Measurements from ENCODE around the gene RIPK4. TPM values are rescaled to one million over a fixed set of nuclear protein-coding genes. Genes with fewer than 3 reads are reported as not detected.

Gene RIPK4
- total RNA-seq, 1 donor from 2014 or later, result 6.4 TPM

GRCh38 chr21:41783476-41784180 is 16.8 kb upstream of the RIPK4 start:
- no peak for TF ChIP-seq CTCF (IDR thresholded peaks at IDR 0.05)
- H3K27ac ChIP-seq, result no peak overlapping the region
- intact Hi-C loops (cut with DNase I), result no loop called here
- no peaks in the 10 kb centered on the region for H3K27me3 ChIP-seq
- DNase-seq (ENCODE audit: low spot score in 2 of 2), result no peak
- no peak overlapping the region for H3K4me3 ChIP-seq
- H3K36me3 ChIP-seq, result no peaks in the 10 kb centered on the region
- no peaks in the 10 kb centered on the region for H3K4me1 ChIP-seq
- H3K9me3 ChIP-seq, result no peaks in the 10 kb centered on the region

GRCh38 chr21:41781050-41781410 is 14.2 kb upstream of the RIPK4 start:
- intact Hi-C loops (cut with DNase I), result no loop called here
- Histone ChIP-seq H3K4me1 (peaks cover 0 to 3% of the 10 kb centered on the region in 2 donors), H3K27ac (no peak overlapping the region), H3K4me3 (no peak overlapping the region), H3K9me3 (no peaks in the 10 kb centered on the region), H3K27me3 (no peaks in the 10 kb centered on the region), H3K36me3 (no peaks in the 10 kb centered on the region)
- no peak for TF ChIP-seq CTCF (IDR thresholded peaks at IDR 0.05)
- no peak for DNase-seq (ENCODE audit: low spot score in 2 of 2)

- Histone ChIP-seq H3K4me3 (no peak overlapping the region), H3K4me1 (peaks cover 0 to 3% of the 10 kb centered on the region in 2 donors)
Observed at GRCh38 chr21:41780337-41781049, 13.6 kb upstream of the RIPK4 start.

GRCh38 chr21:41779659-41780058 is 12.8 kb upstream of the RIPK4 start:
- Histone ChIP-seq H3K9me3 (no peaks in the 10 kb centered on the region), H3K36me3 (no peaks in the 10 kb centered on the region), H3K27me3 (no peaks in the 10 kb centered on the region), H3K4me1 (peaks cover 0 to 3% of the 10 kb centered on the region in 2 donors), H3K27ac (no peak overlapping the region), H3K4me3 (no peak overlapping the region)
- no peak for DNase-seq (ENCODE audit: low spot score in 2 of 2)
- TF ChIP-seq CTCF (IDR thresholded peaks at IDR 0.05), result no peak
- intact Hi-C loops (cut with DNase I), result loop anchor here (5.0 to 10.0 kb wide), 3 partner anchors 98 to 657 kb away; partner anchors contain the start of gene PRDM15

More at GRCh38 chr21:41780337-41781049, 13.6 kb upstream of the RIPK4 start:
- H3K9me3 ChIP-seq, result no peaks in the 10 kb centered on the region
- no peak for DNase-seq (ENCODE audit: low spot score in 2 of 2)
- no peak overlapping the region for H3K27ac ChIP-seq
- no peaks in the 10 kb centered on the region for H3K27me3 ChIP-seq
- TF ChIP-seq CTCF (IDR thresholded peaks at IDR 0.05), result no peak
- intact Hi-C loops (cut with DNase I), result no loop called here
- no peaks in the 10 kb centered on the region for H3K36me3 ChIP-seq

- no peak overlapping the region for H3K4me3 ChIP-seq
- H3K27ac ChIP-seq, result no peak overlapping the region
- TF ChIP-seq CTCF (IDR thresholded peaks at IDR 0.05), result no peak
- H3K36me3 ChIP-seq, result no peaks in the 10 kb centered on the region
- H3K4me1 ChIP-seq, result peaks cover 0 to 3% of the 10 kb centered on the region in 2 donors
- no peaks in the 10 kb centered on the region for H3K27me3 ChIP-seq
- intact Hi-C loops (cut with DNase I), result loop anchor here (1.0 to 10.0 kb wide), 5 partner anchors 37 to 657 kb away; partner anchors contain the start of gene PRDM15
- no peaks in the 10 kb centered on the region for H3K9me3 ChIP-seq
- DNase-seq (ENCODE audit: low spot score in 2 of 2), result peak in 1 of 2 donors; percentile 38
Observed at GRCh38 chr21:41778930-41779600, 12.2 kb upstream of the RIPK4 start.

Data from ascending aorta (tissue), 2 donors.